Heart left ventricle (tissue), 13 donors: ENCODE results near the gene RNU1-2.

Experiments used
- CTCF ChIP-seq, 12 donors: fragments of 200-600 bp; sonication (generic) in 4 of 12; IDR thresholded peaks; one replicate each; pipeline versions ENCODE4 v1.5.0 to v1.8.0; 2018 to 2022; ENCODE audit warnings: antibody characterized with exemption in 12 of 12, mild to moderate bottlenecking in 5 of 12
- POLR2A ChIP-seq, 2 donors: fragments of 450-650 bp; IDR thresholded peaks; one replicate each; pipeline ENCODE4 v1.6.1; 2017; ENCODE audit warnings: antibody characterized with exemption in 2 of 2, mild to moderate bottlenecking in 2 of 2, moderate library complexity in 2 of 2
- donor health status: ischemic (EF 13 %, LVEDD 7.1; RV severe dilation, severe dysfunction).
- donor health status: DM: no; HTN: yes; CAD: no.
- donor health status: DM: no; HTN: no; CAD: no.
- donor health status: ischemic (EF 25% LVEDD 6.9; RV normal size, moderate dysfunction).
- donor health status: ischemic (EF 25% LVEDD 5.7; RV mildly dilated, moderate dysfunction).
- donor health status: ischemic (EF 35%, LVEDD 5.7; RV mildly dilated, moderate dysfunction).
- donor health status: nonischemic (EF 11% LVEDD 7.7; RV severe dilation, severe dysfunction).
- donor health status: DM: yes; HTN: yes; CAD: no.
- donor health status: PGD.
- donor health status: ischemic (EF 29% LVEDD 5.4; RV normal size, mild dysfunction).
- donor health status: nonischemic (EF 23%, LVEDD 6.1; RV moderate dilation, normal function).

- no peak for TF ChIP-seq CTCF (IDR thresholded peaks at IDR 0.05)
- TF ChIP-seq POLR2A (IDR thresholded peaks at IDR 0.05): no peak
Observed at GRCh38 chr1:16938351-16939321, 42.9 kb downstream of the RNU1-2 start.
